ENCODE data around the gene TNRC6C. TPM values are rescaled to one million over a fixed set of nuclear protein-coding genes. Genes with fewer than 3 reads are reported as not detected.

Gene TNRC6C
- polyA plus RNA-seq, 1 donor (not counting 4 experiments of a cell fraction or from before 2014, with no cell fraction given) = 0.34 TPM

DNA sequence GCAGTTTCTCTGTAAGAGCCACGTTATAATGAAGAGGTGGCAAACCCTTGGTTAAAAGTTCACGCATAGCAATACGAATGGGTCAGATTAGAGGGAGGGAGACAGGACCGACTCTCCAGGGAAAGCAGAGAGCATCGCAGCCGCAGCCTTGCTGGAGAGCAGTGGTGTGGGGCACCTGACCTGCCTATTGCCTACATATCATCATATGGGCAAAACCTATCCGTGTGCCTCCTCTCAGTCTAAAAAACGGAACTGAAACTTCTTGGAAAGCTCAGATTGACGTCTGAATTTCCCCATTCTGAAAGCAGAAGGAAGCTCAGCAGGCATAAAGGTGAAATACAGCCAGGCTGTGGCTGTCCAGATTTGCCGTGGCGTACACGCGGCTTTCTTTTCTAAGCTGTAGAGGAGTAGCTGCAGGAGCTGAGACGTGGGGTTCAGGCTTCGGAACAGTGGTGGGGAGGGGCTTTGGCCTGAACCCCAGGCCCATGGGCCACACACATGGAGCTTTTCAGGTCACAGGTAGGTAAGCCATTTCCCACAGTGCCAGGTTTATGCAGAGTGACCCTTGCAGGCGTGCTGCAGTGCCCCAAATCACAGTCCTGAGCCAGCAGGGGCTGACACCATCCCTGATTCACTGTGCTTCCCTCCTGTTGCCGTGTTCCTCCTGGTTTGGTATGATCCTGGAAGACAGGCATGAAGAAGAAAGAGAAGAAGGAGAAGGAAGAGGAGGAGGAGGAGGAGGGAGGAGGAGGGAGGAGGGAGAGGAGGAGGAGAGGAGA is 41.6 kb upstream of the TNRC6C start:
- H2AFZ ChIP-seq (ENCODE audit: control insufficient read depth, low read length) = no peak overlapping the region
- dilution Hi-C loops (cut with MboI; ENCODE audit: extremely low pct_ligation_motif_present, low sequenced_read_pairs) = no loop called here
- H4K20me1 ChIP-seq (ENCODE audit: control insufficient read depth, extremely low read depth, insufficient read depth, low read length) = no peaks in the 10 kb centered on the region
- no peak overlapping the region for H3K27ac ChIP-seq (ENCODE audit: control insufficient read depth, insufficient read depth, low read length)
- no peak overlapping the region for H3K4me2 ChIP-seq (ENCODE audit: control insufficient read depth, extremely low read depth, insufficient read depth, low read depth, low read length)
- TF ChIP-seq, protein P1, sequence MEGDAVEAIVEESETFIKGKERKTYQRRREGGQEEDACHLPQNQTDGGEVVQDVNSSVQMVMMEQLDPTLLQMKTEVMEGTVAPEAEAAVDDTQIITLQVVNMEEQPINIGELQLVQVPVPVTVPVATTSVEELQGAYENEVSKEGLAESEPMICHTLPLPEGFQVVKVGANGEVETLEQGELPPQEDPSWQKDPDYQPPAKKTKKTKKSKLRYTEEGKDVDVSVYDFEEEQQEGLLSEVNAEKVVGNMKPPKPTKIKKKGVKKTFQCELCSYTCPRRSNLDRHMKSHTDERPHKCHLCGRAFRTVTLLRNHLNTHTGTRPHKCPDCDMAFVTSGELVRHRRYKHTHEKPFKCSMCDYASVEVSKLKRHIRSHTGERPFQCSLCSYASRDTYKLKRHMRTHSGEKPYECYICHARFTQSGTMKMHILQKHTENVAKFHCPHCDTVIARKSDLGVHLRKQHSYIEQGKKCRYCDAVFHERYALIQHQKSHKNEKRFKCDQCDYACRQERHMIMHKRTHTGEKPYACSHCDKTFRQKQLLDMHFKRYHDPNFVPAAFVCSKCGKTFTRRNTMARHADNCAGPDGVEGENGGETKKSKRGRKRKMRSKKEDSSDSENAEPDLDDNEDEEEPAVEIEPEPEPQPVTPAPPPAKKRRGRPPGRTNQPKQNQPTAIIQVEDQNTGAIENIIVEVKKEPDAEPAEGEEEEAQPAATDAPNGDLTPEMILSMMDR (optimal IDR thresholded peaks at IDR 0.05 in 1 of 3, IDR thresholded peaks at IDR 0.05 in 1 of 3, conservative IDR thresholded peaks at IDR 0.05 in 1 of 3; ENCODE audit: extremely low read depth in 1 of 3, insufficient read depth in 2 of 3, low read length in 3 of 3) = no peak
- no peak for TF ChIP-seq EZH2 (IDR thresholded peaks at IDR 0.05; ENCODE audit: low read length)
- H3K4me3 ChIP-seq (ENCODE audit: control insufficient read depth in 2 of 3, extremely low read depth in 1 of 3, insufficient read depth in 2 of 3, low read depth in 1 of 3, low read length in 3 of 3) = no peak overlapping the region
- no peaks in the 10 kb centered on the region for H3K36me3 ChIP-seq (ENCODE audit: control insufficient read depth in 2 of 2, extremely low read depth in 1 of 2, insufficient read depth in 2 of 2, low read length in 2 of 2)
- H3K9me1 ChIP-seq (ENCODE audit: control insufficient read depth, extremely low read depth, insufficient read depth, low read length) = no peaks in the 10 kb centered on the region
- FAIRE-seq = no peak
- H3K27me3 ChIP-seq (ENCODE audit: control insufficient read depth, extremely low read depth, insufficient read depth, low read length) = peaks cover 39% of the 10 kb centered on the region
- no peaks in the 10 kb centered on the region for H3K4me1 ChIP-seq (ENCODE audit: control insufficient read depth, extremely low read depth, insufficient read depth, low read length)
- no peaks in the 10 kb centered on the region for H3K79me2 ChIP-seq (ENCODE audit: control insufficient read depth, insufficient read depth, low read length)
- H3K9me3 ChIP-seq (ENCODE audit: control insufficient read depth, low read depth, low read length) = no peaks in the 10 kb centered on the region
- no peak for DNase-seq (ENCODE audit: low read depth, low spot score)
- no peak overlapping the region for H3K9ac ChIP-seq (ENCODE audit: control insufficient read depth, extremely low read depth, insufficient read depth, low read length)

GRCh38 chr17:77919276-77919675 is 39.2 kb upstream of the TNRC6C start:
- Histone ChIP-seq H3K9ac (ENCODE audit: control insufficient read depth, extremely low read depth, insufficient read depth, low read length) (no peak overlapping the region), H3K36me3 (ENCODE audit: control insufficient read depth in 2 of 2, extremely low read depth in 1 of 2, insufficient read depth in 2 of 2, low read length in 2 of 2) (no peaks in the 10 kb centered on the region), H3K9me3 (ENCODE audit: control insufficient read depth, low read depth, low read length) (no peaks in the 10 kb centered on the region), H3K9me1 (ENCODE audit: control insufficient read depth, extremely low read depth, insufficient read depth, low read length) (no peaks in the 10 kb centered on the region), H3K4me1 (ENCODE audit: control insufficient read depth, extremely low read depth, insufficient read depth, low read length) (no peaks in the 10 kb centered on the region), H3K27me3 (ENCODE audit: control insufficient read depth, extremely low read depth, insufficient read depth, low read length) (peaks cover 42% of the 10 kb centered on the region), H3K4me3 (ENCODE audit: control insufficient read depth in 2 of 3, extremely low read depth in 1 of 3, insufficient read depth in 2 of 3, low read depth in 1 of 3, low read length in 3 of 3) (no peak overlapping the region), H4K20me1 (ENCODE audit: control insufficient read depth, extremely low read depth, insufficient read depth, low read length) (no peaks in the 10 kb centered on the region), H3K4me2 (ENCODE audit: control insufficient read depth, extremely low read depth, insufficient read depth, low read depth, low read length) (no peak overlapping the region), H2AFZ (ENCODE audit: control insufficient read depth, low read length) (no peak overlapping the region), H3K27ac (ENCODE audit: control insufficient read depth, insufficient read depth, low read length) (no peak overlapping the region), H3K79me2 (ENCODE audit: control insufficient read depth, insufficient read depth, low read length) (no peaks in the 10 kb centered on the region)
- TF ChIP-seq EZH2 (IDR thresholded peaks at IDR 0.05; ENCODE audit: low read length) = no peak
- TF ChIP-seq, protein P1 (optimal IDR thresholded peaks at IDR 0.05 in 1 of 3, IDR thresholded peaks at IDR 0.05 in 1 of 3, conservative IDR thresholded peaks at IDR 0.05 in 1 of 3; ENCODE audit: extremely low read depth in 1 of 3, insufficient read depth in 2 of 3, low read length in 3 of 3) = no peak
- dilution Hi-C loops (cut with MboI; ENCODE audit: extremely low pct_ligation_motif_present, low sequenced_read_pairs) = no loop called here
- no peak for DNase-seq (ENCODE audit: low read depth, low spot score)
- no peak for FAIRE-seq

Data from keratinocyte (primary cell).